T-cell (primary cell): ENCODE results near the gene KLHDC8A. TPM values are rescaled to one million over a fixed set of nuclear protein-coding genes. Genes with fewer than 3 reads are reported as not detected.

Source experiments
- ATAC-seq, 4 experiments: fragments of 200-7000 bp in 3 of 4; fragments of 150-1000 bp in 1 of 4; cut with Tn5 transposase; replicated peaks in 1 of 4; 1 replicate in 3 of 4; 2 replicates in 1 of 4; pipeline ENCODE4 v1.10.0; 2021; ENCODE audit warnings: moderate library complexity in 3 of 4, mild to moderate bottlenecking in 2 of 4, moderate number of reproducible peaks in 1 of 4
- CTCF ChIA-PET, 2 donors: fragments of 300-600 bp; sonication (Branson Sonifier 250); formaldehyde crosslinking; loops; one replicate each; lab custom pipeline; 2022; ENCODE audit warnings: antibody characterized with exemption in 2 of 2; lab: Charles Lee
- POLR2A ChIA-PET, 2 donors: fragments of 300-600 bp; sonication (Branson Sonifier 250); formaldehyde crosslinking; loops; one replicate each; lab custom pipeline; 2022; ENCODE audit warnings: antibody characterized with exemption in 2 of 2; lab: Charles Lee
- DNase-seq, 35 experiments: peaks; one replicate each; pipeline versions ENCODE4 v3.0.0 to v3.0.0-alpha.2; 2013 to 2023
- H3K27ac ChIP-seq: one replicate; pipeline ENCODE4 v1.5.1; 2013; ENCODE audit warnings: low read length
- H3K27me3 ChIP-seq, 2 experiments: replicated peaks in 1 of 2; 1 replicate in 1 of 2; 2 replicates in 1 of 2; pipeline versions ENCODE4 v1.6.1 to v1.7.0; 2013; ENCODE audit warnings: low read length in 1 of 2, mixed read lengths in 1 of 2; ENCODE audit not compliant: control insufficient read depth in 2 of 2, insufficient read depth in 2 of 2; ENCODE audit errors: extremely low read depth in 1 of 2
- H3K36me3 ChIP-seq, 2 donors: 1 replicate in 1 of 2; 2 replicates in 1 of 2; pipeline versions ENCODE4 v1.6.1 to v1.7.0; 2013; ENCODE audit warnings: low read length in 1 of 2; ENCODE audit not compliant: control insufficient read depth in 2 of 2, insufficient read depth in 1 of 2; ENCODE audit errors: extremely low read depth in 1 of 2
- H3K4me1 ChIP-seq, 2 experiments: 1 replicate in 1 of 2; 2 replicates in 1 of 2; pipeline versions ENCODE4 v1.6.1 to v1.7.0; 2013; ENCODE audit warnings: low read length in 2 of 2, mixed read lengths in 1 of 2; ENCODE audit not compliant: insufficient read depth in 2 of 2, control insufficient read depth in 1 of 2; ENCODE audit errors: extremely low read depth in 1 of 2
- H3K4me3 ChIP-seq, 2 donors: 1 replicate in 1 of 2; 2 replicates in 1 of 2; pipeline versions ENCODE4 v1.5.1 to v1.7.0; 2013; ENCODE audit warnings: mild to moderate bottlenecking in 2 of 2, low read length in 1 of 2, moderate library complexity in 1 of 2; ENCODE audit not compliant: control insufficient read depth in 1 of 2; ENCODE audit errors: extremely low read depth in 1 of 2
- H3K9me3 ChIP-seq: 2 replicates; pipeline ENCODE4 v1.7.0; 2013
- H3K27ac Mint-ChIP-seq, 2 donors: one replicate each; pipeline ENCODE4 v1.8.0; 2020 to 2021; ENCODE audit warnings: mild to moderate bottlenecking in 2 of 2, mixed read lengths in 2 of 2
- H3K27me3 Mint-ChIP-seq, 2 donors: one replicate each; pipeline ENCODE4 v1.8.0; 2021 to 2022; ENCODE audit warnings: mixed read lengths in 2 of 2
- H3K36me3 Mint-ChIP-seq: one replicate; pipeline ENCODE4 v1.8.0; 2021; ENCODE audit warnings: mixed read lengths
- H3K4me1 Mint-ChIP-seq, 3 donors: one replicate each; pipeline ENCODE4 v1.8.0; 2020 to 2022; ENCODE audit warnings: mixed read lengths in 3 of 3, mild to moderate bottlenecking in 1 of 3
- H3K4me3 Mint-ChIP-seq, 3 donors: one replicate each; pipeline ENCODE4 v1.8.0; 2020 to 2022; ENCODE audit warnings: mild to moderate bottlenecking in 3 of 3, mixed read lengths in 3 of 3, moderate library complexity in 3 of 3
- H3K9me3 Mint-ChIP-seq, 3 donors: one replicate each; pipeline ENCODE4 v1.8.0; 2020 to 2022; ENCODE audit warnings: mixed read lengths in 3 of 3
- WGBS: methylation state at CpG from one replicate; pipeline ENCODE4 v1.1.5; 2013; ENCODE audit warnings: missing lambda C conversion rate; ENCODE audit not compliant: insufficient coverage; 5-methylcytosine and 5-hydroxymethylcytosine counted together
- total RNA-seq, 35 experiments: library from RNA in 6 of 35; stranded (reverse) in 6 of 35; fragments of 120-200 nt in 1 of 35; gene quantifications; one replicate each; pipeline versions ENCODE4 v1.2.1 to v1.2.4 and lab custom pipeline; 2013 to 2026

KLHDC8A gene
- total RNA-seq, 5 donors from 2014 or later (not counting 1 experiment from before 2014, with no cell fraction given) = 0.30 TPM; not detected in 4

GRCh38 chr1:205294934-205295333 lies 61.8 kb downstream of the KLHDC8A start:
- Histone ChIP-seq H3K4me3 (no peak overlapping the region), H3K36me3 (no peaks in the 10 kb centered on the region), H3K4me1 (peaks cover 11 to 66% of the 10 kb centered on the region in 2 experiments), H3K27ac (no peak overlapping the region), H3K27me3 (no peaks in the 10 kb centered on the region), H3K9me3 (no peaks in the 10 kb centered on the region)
- Mint-ChIP-seq H3K4me3 (no peak overlapping the region), H3K9me3 (no peaks in the 10 kb centered on the region), H3K27me3 (no peaks in the 10 kb centered on the region), H3K4me1 (peaks cover 70 to 84% (median 81%) of the 10 kb centered on the region in 3 donors), H3K27ac (peak overlapping the region; percentile 79 to 85), H3K36me3 (no peaks in the 10 kb centered on the region)
- 96% methylated on average over 4 of the region's 5 CpGs for WGBS
- CTCF ChIA-PET = no interaction called here
- no peak for ATAC-seq
- DNase-seq = no peak
- POLR2A ChIA-PET = no interaction called here

GRCh38 chr1:205294175-205294917 lies 62.4 kb downstream of the KLHDC8A start:
- no peaks in the 10 kb centered on the region for H3K27me3 Mint-ChIP-seq
- no peak for ATAC-seq

GRCh38 chr1:205293350-205294074 lies 63.2 kb downstream of the KLHDC8A start:
- no peak overlapping the region for H3K27ac ChIP-seq
- H3K4me1 ChIP-seq = peaks cover 13 to 78% of the 10 kb centered on the region in 2 experiments
- Mint-ChIP-seq H3K27ac (peak overlapping the region; percentile 85 to 87), H3K36me3 (no peaks in the 10 kb centered on the region), H3K9me3 (no peaks in the 10 kb centered on the region), H3K4me3 (no peak overlapping the region), H3K4me1 (peaks cover 74 to 86% (median 83%) of the 10 kb centered on the region in 3 donors), H3K27me3 (no peaks in the 10 kb centered on the region)
- H3K9me3 ChIP-seq = no peaks in the 10 kb centered on the region
- CTCF ChIA-PET = interaction anchor here (0.5 to 1.0 kb wide), 5 partner anchors 9 to 1319 kb away, joined by 3 to 4 read pairs (median 4); no protein-coding TSS in a partner anchor
- no peaks in the 10 kb centered on the region for H3K36me3 ChIP-seq
- no peak for DNase-seq
- 98% methylated on average over 8 of the region's 10 CpGs for WGBS
- POLR2A ChIA-PET = interaction anchor here in 1 of 2 donors (1.1 kb wide), 1 partner anchor 27 kb away, joined by 3 read pairs; no protein-coding TSS in a partner anchor
- H3K4me3 ChIP-seq = no peak overlapping the region
- ATAC-seq = no peak
- H3K27me3 ChIP-seq = no peaks in the 10 kb centered on the region

More at GRCh38 chr1:205294175-205294917, 62.4 kb downstream of the KLHDC8A start:
- no peaks in the 10 kb centered on the region for H3K27me3 ChIP-seq
- WGBS = 93% methylated on average over 3 of the region's 6 CpGs
- no peaks in the 10 kb centered on the region for H3K36me3 ChIP-seq
- peaks cover 73 to 85% (median 81%) of the 10 kb centered on the region in 3 donors for H3K4me1 Mint-ChIP-seq
- no peaks in the 10 kb centered on the region for H3K36me3 Mint-ChIP-seq
- H3K9me3 ChIP-seq = no peaks in the 10 kb centered on the region
- H3K27ac Mint-ChIP-seq = peak overlapping the region; percentile 85 to 87
- no peak overlapping the region for H3K4me3 Mint-ChIP-seq
- H3K4me3 ChIP-seq = no peak overlapping the region
- H3K9me3 Mint-ChIP-seq = no peaks in the 10 kb centered on the region
- ChIA-PET POLR2A (interaction anchor here in 1 of 2 donors (1.1 kb wide), 1 partner anchor 27 kb away, joined by 3 read pairs; no protein-coding TSS in a partner anchor), CTCF (interaction anchor here (0.5 to 1.0 kb wide), 3 partner anchors 10 to 1318 kb away, joined by 3 to 4 read pairs (median 4); no protein-coding TSS in a partner anchor)
- no peak overlapping the region for H3K27ac ChIP-seq
- H3K4me1 ChIP-seq = peaks cover 11 to 71% of the 10 kb centered on the region in 2 experiments
- no peak for DNase-seq

- Mint-ChIP-seq H3K9me3 (no peaks in the 10 kb centered on the region), H3K27ac (peak overlapping the region; percentile 74 to 81), H3K27me3 (no peaks in the 10 kb centered on the region), H3K4me1 (peaks cover 77 to 89% (median 86%) of the 10 kb centered on the region in 3 donors), H3K4me3 (no peak overlapping the region), H3K36me3 (no peaks in the 10 kb centered on the region)
- Histone ChIP-seq H3K4me3 (no peak overlapping the region), H3K27me3 (no peaks in the 10 kb centered on the region), H3K9me3 (no peaks in the 10 kb centered on the region), H3K4me1 (peaks cover 31 to 82% of the 10 kb centered on the region in 2 experiments), H3K27ac (no peak overlapping the region), H3K36me3 (no peaks in the 10 kb centered on the region)
- no peak for ATAC-seq
- ChIA-PET POLR2A (interaction anchor here in 1 of 2 donors (1.6 kb wide), 1 partner anchor 33 kb away, joined by 3 read pairs; no protein-coding TSS in a partner anchor), CTCF (interaction anchor here (0.5 to 0.6 kb wide), 2 partner anchors 9 to 59 kb away, joined by 3 read pairs; no protein-coding TSS in a partner anchor)
- peak in 2 of 35 experiments; percentile 20 to 21 for DNase-seq
- WGBS = 33% methylated on average over 1 of the region's 6 CpGs
Measured at GRCh38 chr1:205291596-205291995, 65.1 kb downstream of the KLHDC8A start.

GRCh38 chr1:205287767-205288559 lies 68.8 kb downstream of the KLHDC8A start:
- ATAC-seq = peak; percentile 69 to 74 (median 70)
- Histone ChIP-seq H3K4me3 (peak overlapping the region; percentile 25 to 39), H3K27me3 (no peaks in the 10 kb centered on the region), H3K4me1 (peaks cover 55 to 89% of the 10 kb centered on the region in 2 experiments), H3K27ac (peak overlapping the region; percentile 86), H3K36me3 (no peaks in the 10 kb centered on the region), H3K9me3 (no peaks in the 10 kb centered on the region)
- WGBS = 3% methylated on average over 5 of the region's 8 CpGs
- H3K4me1 Mint-ChIP-seq = peaks cover 81 to 89% (median 88%) of the 10 kb centered on the region in 3 donors
- peak; percentile 61 to 93 (median 85) for DNase-seq
- H3K4me3 Mint-ChIP-seq = peak overlapping the region; percentile 66 to 90 (median 72)
- POLR2A ChIA-PET = interaction anchor here in 1 of 2 donors (0.6 to 0.7 kb wide), 2 partner anchors 58 to 70 kb away, joined by 3 to 7 read pairs; no protein-coding TSS in a partner anchor
- H3K27me3 Mint-ChIP-seq = no peaks in the 10 kb centered on the region
- CTCF ChIA-PET = interaction anchor here in 1 of 2 donors (0.5 to 5.7 kb wide), 11 partner anchors 13 to 1331 kb away, joined by 3 to 60 read pairs (median 5); partner anchors contain the start of gene NUAK2
- peak overlapping the region; percentile 94 to 95 for H3K27ac Mint-ChIP-seq
- no peaks in the 10 kb centered on the region for H3K36me3 Mint-ChIP-seq
- no peaks in the 10 kb centered on the region for H3K9me3 Mint-ChIP-seq
